ENCODE results near the gene AOC2.
"Not testable (repeated sequence)": the region's sequence is repeated elsewhere in the genome, so short reads cannot be mapped to it uniquely, and the experiment has no call there.

Gene AOC2

GRCh38 chr17:42855048-42855596, 10.7 kb downstream of the AOC2 start:
- DNase-seq = no peak

GRCh38 chr17:42856093-42856492, 11.7 kb downstream of the AOC2 start:
- DNase-seq = not testable (repeated sequence)

- not testable (repeated sequence) for DNase-seq
These were observed 12.1 kb downstream of the AOC2 start for GRCh38 chr17:42856516-42856915.

- no peak for DNase-seq
These were observed 13.0 kb downstream of the AOC2 start for GRCh38 chr17:42857389-42857788.

- DNase-seq = no peak
These were observed 21.3 kb downstream of the AOC2 start for GRCh38 chr17:42865638-42866094.

GRCh38 chr17:42866216-42866615, 21.8 kb downstream of the AOC2 start:
- DNase-seq = no peak

- no peak for DNase-seq
These were observed 22.5 kb downstream of the AOC2 start for GRCh38 chr17:42866631-42867575.

- DNase-seq = not testable (repeated sequence)
These were observed 23.4 kb downstream of the AOC2 start for GRCh38 chr17:42867694-42868261.

GRCh38 chr17:42868338-42868737, 24.0 kb downstream of the AOC2 start:
- no peak for DNase-seq

- no peak for DNase-seq
These were observed 27.3 kb downstream of the AOC2 start for GRCh38 chr17:42871647-42872046.

GRCh38 chr17:42872251-42872965, 28.0 kb downstream of the AOC2 start:
- DNase-seq = no peak

GRCh38 chr17:42873315-42873714, 28.9 kb downstream of the AOC2 start:
- DNase-seq = no peak

GRCh38 chr17:42873932-42874695, 29.7 kb downstream of the AOC2 start:
- not testable (repeated sequence) for DNase-seq

- no peak for DNase-seq
These were observed 32.7 kb downstream of the AOC2 start for GRCh38 chr17:42877037-42877436.

- no peak for DNase-seq
These were observed 33.9 kb downstream of the AOC2 start for GRCh38 chr17:42878123-42878880.

- no peak for DNase-seq
These were observed 34.7 kb downstream of the AOC2 start for GRCh38 chr17:42878924-42879595.

GRCh38 chr17:42879596-42879985, 35.2 kb downstream of the AOC2 start:
- no peak for DNase-seq

- no peak for DNase-seq
These were observed 36.5 kb downstream of the AOC2 start for GRCh38 chr17:42880776-42881310.

- DNase-seq = not testable (repeated sequence)
These were observed 37.3 kb downstream of the AOC2 start for GRCh38 chr17:42881706-42882105.

GRCh38 chr17:42882166-42882565, 37.8 kb downstream of the AOC2 start:
- no peak for DNase-seq
